ENCODE data around the gene NGEF. TPM values are rescaled to one million over a fixed set of nuclear protein-coding genes. Genes with fewer than 3 reads are reported as not detected.
A peak's percentile ranks its signal among the peaks of the same experiment; 100 is the strongest.

Gene NGEF
- total RNA-seq, 1 donor from 2014 or later = 4.3 TPM

- H3K4me2 ChIP-seq = no peak overlapping the region
- H3K4me1 Mint-ChIP-seq = peaks cover 16% of the 10 kb centered on the region
- no peak for DNase-seq (ENCODE audit: low spot score)
- no peaks in the 10 kb centered on the region for H4K20me1 ChIP-seq (ENCODE audit: low read depth)
- no peak overlapping the region for H3K4me3 Mint-ChIP-seq
- H3K4me1 ChIP-seq = no peaks in the 10 kb centered on the region
- no peaks in the 10 kb centered on the region for H3F3A ChIP-seq (ENCODE audit: low read depth)
- no peaks in the 10 kb centered on the region for H3K79me2 ChIP-seq (ENCODE audit: low read depth)
- H3K9ac ChIP-seq = no peak overlapping the region
- no peak overlapping the region for H2AFZ ChIP-seq (replicated peaks)
- no peaks in the 10 kb centered on the region for H3K9me3 ChIP-seq (ENCODE audit: low read depth)
- no peaks in the 10 kb centered on the region for H3K9me3 Mint-ChIP-seq
- H3K36me3 Mint-ChIP-seq = no peaks in the 10 kb centered on the region
- H3K36me3 ChIP-seq = no peaks in the 10 kb centered on the region
- peaks cover 9% of the 10 kb centered on the region for H3K27me3 Mint-ChIP-seq (ENCODE audit: insufficient read depth, low read depth)
- H3K27ac Mint-ChIP-seq = no peak overlapping the region
- TF ChIP-seq CTCF (IDR thresholded peaks at IDR 0.05) (no peak), EZH2 (IDR thresholded peaks at IDR 0.05) (no peak), EZH2phosphoT487 (IDR thresholded peaks at IDR 0.05) (no peak)
- no peaks in the 10 kb centered on the region for H3K27me3 ChIP-seq
- no peak overlapping the region for H3K27ac ChIP-seq
- H3K4me3 ChIP-seq = no peak overlapping the region
Observed at GRCh38 chr2:232980683-232981082, 32.4 kb downstream of the NGEF start.

GRCh38 chr2:232979871-232980461, 33.1 kb downstream of the NGEF start:
- H3K27ac Mint-ChIP-seq = peak overlapping the region; percentile 88
- Histone ChIP-seq H3K4me2 (no peak overlapping the region), H3K9me3 (ENCODE audit: low read depth) (no peaks in the 10 kb centered on the region), H3K4me3 (no peak overlapping the region), H3F3A (ENCODE audit: low read depth) (no peaks in the 10 kb centered on the region), H2AFZ (replicated peaks) (no peak overlapping the region), H3K36me3 (no peaks in the 10 kb centered on the region), H3K4me1 (no peaks in the 10 kb centered on the region), H4K20me1 (ENCODE audit: low read depth) (no peaks in the 10 kb centered on the region), H3K27ac (no peak overlapping the region), H3K27me3 (no peaks in the 10 kb centered on the region), H3K9ac (no peak overlapping the region), H3K79me2 (ENCODE audit: low read depth) (no peaks in the 10 kb centered on the region)
- no peaks in the 10 kb centered on the region for H3K36me3 Mint-ChIP-seq
- no peaks in the 10 kb centered on the region for H3K9me3 Mint-ChIP-seq
- H3K27me3 Mint-ChIP-seq (ENCODE audit: insufficient read depth, low read depth) = peaks cover 9% of the 10 kb centered on the region
- DNase-seq (ENCODE audit: low spot score) = no peak
- no peak for TF ChIP-seq EZH2phosphoT487 (IDR thresholded peaks at IDR 0.05)
- no peak for TF ChIP-seq EZH2 (IDR thresholded peaks at IDR 0.05)
- H3K4me1 Mint-ChIP-seq = peaks cover 17% of the 10 kb centered on the region
- no peak overlapping the region for H3K4me3 Mint-ChIP-seq

GRCh38 chr2:232977438-232977971, 35.6 kb downstream of the NGEF start:
- Histone ChIP-seq H3K36me3 (no peaks in the 10 kb centered on the region), H3K4me2 (no peak overlapping the region), H3K27me3 (no peaks in the 10 kb centered on the region), H3F3A (ENCODE audit: low read depth) (no peaks in the 10 kb centered on the region), H3K9me3 (ENCODE audit: low read depth) (no peaks in the 10 kb centered on the region), H3K4me1 (no peaks in the 10 kb centered on the region), H4K20me1 (ENCODE audit: low read depth) (no peaks in the 10 kb centered on the region), H3K79me2 (ENCODE audit: low read depth) (no peaks in the 10 kb centered on the region), H3K4me3 (no peak overlapping the region), H2AFZ (replicated peaks) (no peak overlapping the region), H3K27ac (no peak overlapping the region), H3K9ac (no peak overlapping the region)
- no peak overlapping the region for H3K4me3 Mint-ChIP-seq
- peaks cover 21% of the 10 kb centered on the region for H3K4me1 Mint-ChIP-seq
- TF ChIP-seq EZH2 (IDR thresholded peaks at IDR 0.05) = no peak
- no peak for TF ChIP-seq EZH2phosphoT487 (IDR thresholded peaks at IDR 0.05)
- no peak for TF ChIP-seq CTCF (IDR thresholded peaks at IDR 0.05)
- no peak overlapping the region for H3K27ac Mint-ChIP-seq
- no peaks in the 10 kb centered on the region for H3K36me3 Mint-ChIP-seq
- H3K27me3 Mint-ChIP-seq (ENCODE audit: insufficient read depth, low read depth) = peaks cover 11% of the 10 kb centered on the region
- no peak for DNase-seq (ENCODE audit: low spot score)
- H3K9me3 Mint-ChIP-seq = no peaks in the 10 kb centered on the region

All from neural progenitor cell (in vitro differentiated cells).